Fibroblast of skin of left quadriceps (primary cell): ENCODE results near the gene GNAT3.
A peak's percentile ranks its signal among the peaks of the same experiment; 100 is the strongest.

Experiments
- DNase-seq, 2 experiments: peaks; one replicate each; pipeline ENCODE4 v3.0.0-alpha.2; 2013; ENCODE audit warnings: low read depth in 2 of 2

GNAT3 gene

DNA sequence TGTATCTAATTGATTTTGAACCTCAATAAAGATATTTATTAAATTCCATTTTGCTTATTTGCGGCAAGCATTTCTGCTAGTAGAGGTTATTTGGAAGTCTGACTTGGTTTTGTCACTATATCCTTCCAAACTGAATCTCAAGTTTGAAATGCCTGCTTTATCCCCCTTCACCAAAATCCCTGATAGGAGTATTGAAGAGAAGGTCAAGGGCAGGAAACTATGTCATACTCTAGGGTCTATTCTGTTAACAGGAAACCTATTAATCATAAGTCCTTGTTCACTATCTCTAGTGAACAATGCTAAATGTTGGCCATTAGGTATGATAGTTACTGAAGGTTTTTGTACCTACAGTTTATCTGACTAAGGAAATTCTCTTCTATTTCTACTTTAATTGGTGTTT is 11.5 kb downstream of the GNAT3 start:
- DNase-seq, result no peak

DNA sequence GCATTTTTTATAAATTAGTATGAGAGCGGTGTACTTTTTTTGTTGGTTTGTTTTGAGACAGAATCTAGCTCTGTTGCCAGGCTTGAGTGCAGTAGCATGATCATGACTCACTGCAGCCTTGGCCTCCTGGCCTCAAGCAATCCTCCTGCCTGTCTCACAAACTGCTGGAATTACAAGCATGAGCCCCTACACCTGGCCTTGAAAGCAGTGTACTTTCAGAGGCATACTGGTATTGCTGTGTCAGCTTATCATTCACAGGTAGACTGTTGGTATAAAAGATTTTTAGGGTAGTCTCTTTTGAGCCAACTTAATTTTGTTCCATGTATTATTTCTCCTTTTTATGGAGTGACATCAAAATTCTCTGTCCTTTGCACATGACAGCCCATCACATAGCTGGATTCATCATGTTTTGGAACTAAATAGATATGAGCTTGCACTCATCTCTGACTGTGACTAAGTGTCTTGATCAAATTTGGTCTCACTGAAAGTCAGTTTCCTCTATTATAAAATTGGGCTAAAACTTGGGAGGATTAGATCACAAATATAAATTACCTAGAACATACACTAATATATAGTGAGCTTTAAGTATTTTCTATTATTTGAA is 12.4 kb downstream of the GNAT3 start:
- peak; percentile 47 to 52 for DNase-seq

- DNase-seq, result no peak
These were observed 13.1 kb downstream of the GNAT3 start for GRCh38 chr7:80498481-80499349.

DNA sequence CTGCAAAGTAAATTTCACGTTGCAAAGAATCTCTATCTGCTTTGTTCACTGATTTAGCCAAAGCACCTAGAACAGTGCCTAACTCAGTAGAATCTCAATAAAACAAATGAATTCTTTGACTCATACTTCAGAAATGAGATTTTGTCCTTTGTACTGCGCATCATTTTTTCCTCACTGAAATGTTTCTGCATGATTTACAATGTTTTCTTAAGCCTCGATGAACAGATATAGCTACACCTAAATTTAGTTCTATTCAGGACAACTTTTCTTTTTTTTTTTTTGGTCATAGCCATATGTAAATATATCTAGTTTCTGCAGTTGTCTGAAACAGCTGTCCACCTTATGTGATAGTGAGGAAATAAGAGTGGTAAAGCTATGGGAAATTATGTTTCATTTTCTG is 15.3 kb downstream of the GNAT3 start:
- DNase-seq, result no peak

DNA sequence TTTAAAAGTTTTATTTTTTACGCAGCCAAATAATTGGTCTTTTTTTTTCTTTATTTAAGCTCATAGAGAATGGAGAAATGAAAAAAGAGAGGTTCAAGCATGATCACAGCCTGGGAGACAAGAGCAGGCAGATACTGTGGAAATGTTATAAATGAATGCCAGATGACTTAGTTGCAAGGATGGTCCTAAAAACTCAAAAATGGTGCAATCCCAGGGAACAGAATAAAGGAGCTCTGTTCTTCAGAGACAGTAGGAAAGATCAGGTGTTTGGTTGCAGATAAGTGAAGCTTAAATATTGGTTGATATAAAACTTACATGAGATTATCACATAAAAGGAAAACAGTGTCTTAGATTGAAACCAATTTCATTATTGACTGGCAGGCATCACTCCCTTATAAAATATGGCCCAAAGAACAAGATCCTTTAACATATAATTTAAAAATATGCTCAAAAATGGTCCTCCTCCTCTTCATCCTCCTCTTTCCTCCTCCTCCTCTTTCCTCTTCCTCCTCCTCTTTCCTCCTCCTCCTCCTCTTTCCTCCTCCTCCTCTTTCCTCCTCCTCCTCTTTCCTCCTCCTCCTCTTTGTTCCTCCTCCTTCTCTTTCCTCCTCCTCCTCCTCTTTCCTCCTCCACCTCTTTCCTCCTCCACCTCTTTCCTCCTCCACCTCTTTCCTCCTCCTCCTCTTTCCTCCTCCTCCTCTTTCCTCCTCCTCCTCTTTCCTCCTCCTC is 18.6 kb downstream of the GNAT3 start:
- DNase-seq, result no peak

- no peak for DNase-seq
These were observed 20.4 kb downstream of the GNAT3 start for GRCh38 chr7:80491462-80491861.

- no peak for DNase-seq
These were observed 23.0 kb downstream of the GNAT3 start for GRCh38 chr7:80488851-80489370.

- DNase-seq, result peak; percentile 61 to 68
These were observed 23.5 kb downstream of the GNAT3 start for GRCh38 chr7:80488406-80488805.

DNA sequence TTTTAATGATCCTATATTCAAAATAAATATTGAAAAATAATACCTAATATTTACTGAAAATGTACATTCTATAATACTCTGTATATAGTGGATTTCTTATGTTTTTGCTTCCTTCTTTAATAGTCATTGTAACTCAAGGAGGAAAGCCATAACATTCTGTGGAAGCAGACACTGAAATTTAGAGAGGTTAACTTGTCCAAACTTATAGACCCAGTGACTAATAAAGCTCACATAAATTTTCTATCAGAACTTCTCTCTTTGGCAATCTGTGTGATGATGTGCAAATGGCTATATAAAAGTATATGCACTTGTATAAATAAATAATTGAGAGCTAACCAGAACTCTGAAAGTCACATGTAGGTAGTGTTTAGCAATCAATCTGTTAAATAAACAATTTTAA is 26.1 kb downstream of the GNAT3 start:
- DNase-seq, result no peak

DNA sequence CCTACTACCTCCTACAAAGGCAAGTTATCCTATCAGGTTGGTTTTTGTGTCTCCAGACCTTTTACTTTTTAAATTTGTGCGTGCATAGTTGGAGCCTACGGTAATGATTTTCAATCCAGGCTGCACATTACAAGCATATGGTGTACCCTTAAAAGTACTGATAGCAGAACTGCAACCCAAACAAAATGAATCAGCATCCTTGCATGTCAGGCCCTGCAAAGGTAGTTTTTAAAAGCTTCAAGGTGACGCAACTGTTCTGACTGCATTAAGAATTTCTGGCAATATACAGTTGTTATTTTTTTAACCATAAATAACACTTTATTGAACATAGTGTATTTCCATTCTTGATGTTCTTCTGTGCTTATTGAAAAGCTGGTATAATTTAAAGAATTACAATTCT is 28.9 kb downstream of the GNAT3 start:
- no peak for DNase-seq

DNA sequence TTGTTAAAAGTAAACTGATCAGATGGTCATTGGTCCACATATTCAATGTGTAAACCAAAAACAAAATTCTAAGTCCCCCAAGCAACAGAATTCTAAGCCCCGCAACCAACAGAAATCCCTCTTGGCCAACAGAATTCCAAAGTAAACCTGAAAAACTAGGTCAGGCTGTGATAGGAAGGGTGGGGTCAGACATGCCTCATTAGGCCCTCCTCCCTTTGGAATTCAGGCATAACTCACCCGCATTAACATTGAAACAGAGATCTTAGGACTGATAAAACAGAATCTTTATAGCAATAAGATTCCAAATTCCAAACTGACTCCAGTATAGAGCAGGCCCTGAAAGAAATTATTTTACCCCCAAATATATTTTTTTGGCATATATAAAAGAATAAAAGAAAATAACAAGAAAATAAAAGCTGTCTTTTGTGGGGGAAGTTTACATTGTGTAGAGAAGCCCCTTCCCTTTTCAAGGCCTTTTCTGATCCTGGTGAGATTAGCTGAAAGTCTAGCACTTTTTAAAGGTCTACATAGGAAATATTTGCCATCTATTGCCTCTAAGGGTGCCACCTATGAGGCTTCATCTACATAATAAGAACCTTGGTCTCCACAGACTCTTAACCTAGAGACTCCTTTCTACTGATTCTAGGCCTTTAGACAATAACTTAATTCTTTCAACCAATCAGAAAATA is 30.5 kb downstream of the GNAT3 start:
- no peak for DNase-seq

DNA sequence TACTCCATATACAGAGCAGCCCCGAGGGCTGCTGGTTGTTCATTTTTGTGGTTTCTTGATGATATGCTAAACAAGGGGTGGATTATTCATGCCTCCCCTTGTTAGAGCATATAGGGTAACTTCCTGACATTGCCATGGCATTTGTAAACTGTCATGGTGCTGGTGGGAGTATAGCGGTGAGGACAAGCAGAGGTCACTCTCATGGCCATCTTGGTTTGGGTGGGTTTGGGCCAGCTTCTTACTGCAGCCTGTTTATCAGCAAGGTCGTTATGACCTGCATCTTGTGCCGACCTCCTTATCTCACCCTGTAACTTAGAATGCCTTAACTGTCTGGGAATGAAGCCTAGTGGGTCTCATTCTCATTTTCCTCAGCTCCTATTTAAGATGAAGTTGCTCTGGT is 31.3 kb downstream of the GNAT3 start:
- no peak for DNase-seq

GRCh38 chr7:80478683-80479082 is 33.2 kb downstream of the GNAT3 start:
- DNase-seq, result no peak

GRCh38 chr7:80476035-80476434 is 35.8 kb downstream of the GNAT3 start:
- DNase-seq, result no peak

GRCh38 chr7:80475383-80475782 is 36.5 kb downstream of the GNAT3 start:
- DNase-seq, result no peak

DNA sequence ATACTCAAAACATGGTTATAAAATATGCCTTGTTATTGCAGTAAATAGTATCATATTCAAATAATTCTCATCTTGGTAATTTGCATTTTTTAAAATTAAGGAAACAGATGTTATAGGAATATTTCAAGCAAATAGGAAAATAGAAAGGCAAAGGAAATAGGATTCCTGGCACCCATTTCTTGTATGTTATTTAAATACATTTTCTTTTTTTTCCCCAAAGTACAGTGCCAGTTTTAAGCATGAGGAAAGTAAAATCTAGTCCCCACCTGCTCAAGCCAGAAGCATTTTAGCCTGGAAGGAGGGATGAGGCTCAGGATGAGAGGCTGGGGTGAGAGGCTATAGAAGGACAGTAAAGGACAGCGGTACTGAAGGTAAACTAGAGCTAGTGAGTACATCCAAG is 38.1 kb downstream of the GNAT3 start:
- no peak for DNase-seq

GRCh38 chr7:80472491-80473200 is 39.2 kb downstream of the GNAT3 start:
- DNase-seq, result no peak

GRCh38 chr7:80468931-80469714 is 42.7 kb downstream of the GNAT3 start:
- no peak for DNase-seq

- DNase-seq, result no peak
These were observed 44.8 kb downstream of the GNAT3 start for GRCh38 chr7:80467069-80467468.

DNA sequence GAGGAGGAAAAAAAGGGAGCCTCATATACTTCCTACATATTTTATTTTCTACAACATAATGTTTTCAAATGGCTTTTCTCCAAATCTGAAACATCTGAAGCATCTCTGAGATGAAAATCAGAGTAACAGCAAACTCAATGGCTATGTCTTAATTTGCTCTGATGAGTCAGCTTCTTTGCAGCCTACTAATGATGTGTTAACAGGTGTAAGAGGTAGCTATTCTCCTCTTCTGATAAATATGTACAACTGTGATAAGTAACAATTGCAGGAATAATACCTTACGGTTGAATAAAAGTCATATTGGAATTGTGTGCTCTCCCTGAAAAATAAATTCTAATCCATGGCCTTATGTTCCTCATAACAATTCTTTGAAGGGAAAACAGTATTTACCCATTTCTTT is 45.2 kb downstream of the GNAT3 start:
- DNase-seq, result no peak

- DNase-seq, result no peak
These were observed 47.7 kb downstream of the GNAT3 start for GRCh38 chr7:80464211-80464610.
